ENCODE measurements around the gene CAMKK2.

DNA sequence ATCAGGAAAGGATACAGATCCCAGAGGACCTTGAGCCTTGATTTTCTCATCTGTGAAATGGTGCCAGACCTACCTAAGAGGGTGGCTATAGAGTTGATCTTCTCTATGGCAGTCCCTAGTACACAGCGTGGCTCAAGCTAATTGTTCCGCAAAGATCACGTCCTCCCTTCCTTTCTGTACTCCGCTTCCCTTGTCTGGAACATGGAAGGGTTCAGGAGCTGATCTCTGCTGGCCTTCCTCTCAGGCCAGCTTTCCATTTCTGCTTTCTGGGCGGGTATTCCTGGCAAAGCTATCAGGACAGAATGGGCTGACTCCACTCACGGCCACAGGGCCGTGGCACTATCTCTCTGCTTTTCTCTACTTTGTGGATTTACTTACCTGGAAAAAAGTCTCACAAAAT is 6.5 kb downstream of the CAMKK2 start:
- TF ChIP-seq CTCF (IDR thresholded peaks at IDR 0.05) (no peak), POLR2AphosphoS5 (IDR thresholded peaks at IDR 0.05) (no peak)

All from suprapubic skin (tissue), 3 donors.